H9 (cell line): ENCODE measurements around the gene TESK2. TPM values are rescaled to one million over a fixed set of nuclear protein-coding genes. Genes with fewer than 3 reads are reported as not detected.

Experiments used
- DNase-seq: peaks from one replicate; pipeline ENCODE4 v3.0.0-alpha.2; 2017
- H2AFZ ChIP-seq: one replicate; pipeline ENCODE4 v1.6.1; 2013; ENCODE audit warnings: mild to moderate bottlenecking, low read length, control low read depth, moderate library complexity
- H2AK5ac ChIP-seq: 2 replicates; pipeline ENCODE4 v1.6.1; 2013; ENCODE audit warnings: low read length, control low read depth, mixed read lengths; ENCODE audit not compliant: insufficient read length
- H2BK120ac ChIP-seq: one replicate; pipeline ENCODE4 v1.6.1; 2013; ENCODE audit warnings: low read depth, mild to moderate bottlenecking, low read length, control low read depth, inconsistent platforms; ENCODE audit not compliant: poor library complexity, severe bottlenecking
- H2BK12ac ChIP-seq: 2 replicates; pipeline ENCODE4 v1.6.1; 2013; ENCODE audit warnings: low read length, control low read depth, mixed read lengths, low read depth; ENCODE audit not compliant: insufficient read length
- H2BK15ac ChIP-seq: 2 replicates; pipeline ENCODE4 v1.6.1; 2013; ENCODE audit warnings: low read depth, low read length, control low read depth
- H2BK20ac ChIP-seq: one replicate; pipeline ENCODE4 v1.6.1; 2013; ENCODE audit warnings: low read depth, mild to moderate bottlenecking, low read length, control low read depth, inconsistent platforms; ENCODE audit not compliant: poor library complexity, severe bottlenecking
- H2BK5ac ChIP-seq: 2 replicates; pipeline ENCODE4 v1.6.1; 2013; ENCODE audit warnings: low read length, control low read depth, mixed read lengths; ENCODE audit not compliant: insufficient read length
- H3K14ac ChIP-seq: 2 replicates; pipeline ENCODE4 v1.6.1; 2013; ENCODE audit warnings: low read length, control low read depth; ENCODE audit not compliant: insufficient read depth
- H3K18ac ChIP-seq: 2 replicates; pipeline ENCODE4 v1.6.1; 2013; ENCODE audit warnings: low read depth, mild to moderate bottlenecking, mixed read lengths, low read length, control low read depth; ENCODE audit not compliant: insufficient read length
- H3K23ac ChIP-seq: 2 replicates; pipeline ENCODE4 v1.6.1; 2013; ENCODE audit warnings: low read length, control low read depth, mixed read lengths, low read depth; ENCODE audit not compliant: insufficient read length
- H3K23me2 ChIP-seq: 2 replicates; pipeline ENCODE4 v1.6.1; 2013; ENCODE audit warnings: low read depth, mild to moderate bottlenecking, mixed read lengths, low read length, control low read depth; ENCODE audit not compliant: insufficient read length, poor library complexity, severe bottlenecking
- H3K27ac ChIP-seq: 2 replicates; pipeline ENCODE4 v1.5.1; 2013; ENCODE audit warnings: low read length, control low read depth, mixed read lengths, low read depth; ENCODE audit not compliant: insufficient read length
- H3K27me3 ChIP-seq: 2 replicates; pipeline ENCODE4 v1.6.1; 2013; ENCODE audit warnings: low read length, control low read depth, inconsistent platforms; ENCODE audit not compliant: insufficient read depth
- H3K4ac ChIP-seq: 2 replicates; pipeline ENCODE4 v1.6.1; 2013; ENCODE audit warnings: low read depth, mild to moderate bottlenecking, control low read depth, inconsistent platforms, low read length, moderate library complexity
- H3K4me1 ChIP-seq: 2 replicates; pipeline ENCODE4 v1.6.1; 2013; ENCODE audit warnings: low read length, control low read depth, inconsistent platforms; ENCODE audit not compliant: insufficient read depth
- H3K4me2 ChIP-seq: 2 replicates; pipeline ENCODE4 v1.6.1; 2013; ENCODE audit warnings: low read length, control low read depth, mixed read lengths; ENCODE audit not compliant: insufficient read length, insufficient read depth
- H3K56ac ChIP-seq: 2 replicates; pipeline ENCODE4 v1.6.1; 2013; ENCODE audit warnings: low read depth, mild to moderate bottlenecking, mixed read lengths, low read length, control low read depth; ENCODE audit not compliant: insufficient read length
- H3K79me1 ChIP-seq: 2 replicates; pipeline ENCODE4 v1.6.1; 2013; ENCODE audit warnings: low read depth, mild to moderate bottlenecking, moderate library complexity, low read length, control low read depth, inconsistent platforms; ENCODE audit not compliant: insufficient read depth, poor library complexity, severe bottlenecking
- H3K79me2 ChIP-seq: 2 replicates; pipeline ENCODE4 v1.6.1; 2013; ENCODE audit warnings: low read length, control low read depth, inconsistent platforms; ENCODE audit not compliant: insufficient read depth
- H3K9ac ChIP-seq: 2 replicates; pipeline ENCODE4 v1.6.1; 2013; ENCODE audit warnings: low read length, control low read depth, mixed read lengths; ENCODE audit not compliant: insufficient read length; ENCODE audit errors: extremely low read depth
- H3K9me3 ChIP-seq: one replicate; pipeline ENCODE4 v1.6.1; 2013; ENCODE audit warnings: low read depth, low read length, inconsistent platforms; ENCODE audit not compliant: control insufficient read depth
- H3T11ph ChIP-seq: one replicate; pipeline ENCODE4 v1.6.1; 2013; ENCODE audit warnings: mild to moderate bottlenecking, low read length, control low read depth, inconsistent platforms
- H4K20me1 ChIP-seq: one replicate; pipeline ENCODE4 v1.6.1; 2013; ENCODE audit not compliant: control insufficient read depth, insufficient read length, insufficient read depth
- H4K5ac ChIP-seq: 2 replicates; pipeline ENCODE4 v1.6.1; 2013; ENCODE audit warnings: low read depth, mild to moderate bottlenecking, mixed read lengths, low read length, control low read depth; ENCODE audit not compliant: insufficient read length
- H4K8ac ChIP-seq: replicated peaks from 2 replicates; pipeline ENCODE4 v1.6.1; 2013; ENCODE audit warnings: low read length, control low read depth, mixed read lengths, low read depth; ENCODE audit not compliant: insufficient read length
- H4K91ac ChIP-seq: 2 replicates; pipeline ENCODE4 v1.6.1; 2013; ENCODE audit warnings: low read depth, mild to moderate bottlenecking, moderate library complexity, mixed read lengths, low read length, control low read depth; ENCODE audit not compliant: insufficient read length
- H3K27ac Mint-ChIP-seq, 3 experiments: 2 replicates in 2 of 3; 3 replicates in 1 of 3; pipeline ENCODE4 v1.8.0; 2020 to 2021; ENCODE audit warnings: mixed read lengths in 3 of 3, mild to moderate bottlenecking in 1 of 3, moderate library complexity in 1 of 3
- H3K27me3 Mint-ChIP-seq: 2 replicates; pipeline ENCODE4 v1.8.0; 2021; ENCODE audit warnings: low read depth, mild to moderate bottlenecking, moderate library complexity, mixed read lengths
- H3K36me3 Mint-ChIP-seq, 3 experiments: 2 replicates in 2 of 3; 3 replicates in 1 of 3; pipeline ENCODE4 v1.8.0; 2020 to 2021; ENCODE audit warnings: low read depth in 3 of 3, mixed read lengths in 3 of 3; ENCODE audit not compliant: insufficient read depth in 1 of 3
- H3K4me1 Mint-ChIP-seq, 2 experiments: 2 replicates each; pipeline ENCODE4 v1.8.0; 2020; ENCODE audit warnings: mixed read lengths in 2 of 2
- H3K4me3 Mint-ChIP-seq, 2 experiments: 2 replicates in 1 of 2; 3 replicates in 1 of 2; pipeline ENCODE4 v1.8.0; 2020 to 2021; ENCODE audit warnings: mild to moderate bottlenecking in 2 of 2, mixed read lengths in 2 of 2, moderate library complexity in 1 of 2
- H3K9me3 Mint-ChIP-seq, 2 experiments: 2 replicates in 1 of 2; 3 replicates in 1 of 2; pipeline ENCODE4 v1.8.0; 2020; ENCODE audit warnings: mild to moderate bottlenecking in 2 of 2, mixed read lengths in 2 of 2, moderate library complexity in 1 of 2
- CTCF ChIP-seq: fragments of 200-600 bp; sonication (generic); conservative IDR thresholded peaks from 3 replicates; pipeline ENCODE4 v1.8.0; 2021; ENCODE audit warnings: antibody characterized with exemption, mild to moderate bottlenecking
- WGBS: extraction: QIAGEN DNeasy Blood & Tissue Kit; methylation state at CpG from one replicate; pipeline ENCODE4 v1.1.7; 2013; ENCODE audit warnings: missing lambda C conversion rate, low lambda C conversion rate, mixed read lengths; ENCODE audit not compliant: insufficient read length; ENCODE audit errors: extremely low coverage; 5-methylcytosine and 5-hydroxymethylcytosine counted together
- total RNA-seq: library from RNA; stranded (reverse); gene quantifications from 2 replicates; pipeline ENCODE4 v1.2.1, GENCODE V29; 2021

Gene TESK2
- total RNA-seq, 1 experiment from 2014 or later, result 7.2 TPM

DNA sequence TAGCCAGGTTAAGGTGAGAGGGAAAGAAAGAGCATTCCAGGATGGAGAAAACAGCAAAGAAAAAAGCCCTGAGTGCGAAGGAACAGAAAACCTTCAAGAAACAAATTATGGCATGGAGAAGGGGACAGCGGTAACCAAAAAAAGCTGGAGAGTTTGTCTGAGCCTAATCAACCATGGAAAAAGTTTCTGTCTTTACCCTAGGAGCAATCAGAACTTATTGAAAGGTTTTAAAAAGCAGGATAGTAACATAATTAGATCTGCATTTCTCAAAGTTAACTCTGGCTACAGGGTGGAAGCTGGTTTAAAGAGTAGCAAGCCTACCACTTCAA, 190.3 kb downstream of the TESK2 start:
- H3K4me1 Mint-ChIP-seq, result peaks cover 34 to 35% of the 10 kb centered on the region in 2 experiments
- no peak overlapping the region for H2BK15ac ChIP-seq
- no peaks in the 10 kb centered on the region for H4K20me1 ChIP-seq
- no peak overlapping the region for H3K9ac ChIP-seq
- no peak overlapping the region for H3T11ph ChIP-seq
- no peak overlapping the region for H4K91ac ChIP-seq
- no peak overlapping the region for H3K4me2 ChIP-seq
- no peak overlapping the region for H3K56ac ChIP-seq
- H2AFZ ChIP-seq, result no peak overlapping the region
- H3K23me2 ChIP-seq, result peaks cover 9% of the 10 kb centered on the region
- peaks cover 8% of the 10 kb centered on the region for H3K4me1 ChIP-seq
- no peak overlapping the region for H3K4ac ChIP-seq
- no peak overlapping the region for H3K4me3 Mint-ChIP-seq
- no peak overlapping the region for H4K5ac ChIP-seq
- no CpG with 5 or more reads among the region's 2 CpGs for WGBS
- H3K27me3 Mint-ChIP-seq, result no peaks in the 10 kb centered on the region
- no peaks in the 10 kb centered on the region for H3K79me2 ChIP-seq
- no peaks in the 10 kb centered on the region for H3K9me3 ChIP-seq
- TF ChIP-seq CTCF, result no peak
- no peaks in the 10 kb centered on the region for H3K27me3 ChIP-seq
- peak overlapping the region in 1 of 3 experiments; percentile 46; a peak in 1 of 7 replicates for H3K27ac Mint-ChIP-seq
- H2AK5ac ChIP-seq, result no peak overlapping the region
- no peak overlapping the region for H2BK12ac ChIP-seq
- DNase-seq, result no peak
- no peak overlapping the region for H2BK20ac ChIP-seq
- H3K27ac ChIP-seq, result no peak overlapping the region
- no peaks in the 10 kb centered on the region for H3K9me3 Mint-ChIP-seq
- H3K14ac ChIP-seq, result no peak overlapping the region
- H3K23ac ChIP-seq, result no peak overlapping the region
- no peak overlapping the region for H2BK5ac ChIP-seq
- H3K36me3 Mint-ChIP-seq, result no peaks in the 10 kb centered on the region
- H2BK120ac ChIP-seq, result no peak overlapping the region
- no peak overlapping the region for H4K8ac ChIP-seq
- H3K18ac ChIP-seq, result no peak overlapping the region
- H3K79me1 ChIP-seq, result no peaks in the 10 kb centered on the region
